PFSK-1 (cell line): ENCODE data around the gene GSK3B.

Experiments used
- FOXP2 ChIP-seq: optimal IDR thresholded peaks from 2 replicates; pipeline ENCODE3; 2011; ENCODE audit warnings: borderline replicate concordance, control low read depth, inconsistent platforms; ENCODE audit not compliant: insufficient read depth; ENCODE audit errors: extremely low read length, extremely low read depth
- POLR2AphosphoS5 ChIP-seq: IDR thresholded peaks from 2 replicates; pipeline ENCODE4 v1.6.1; 2012; ENCODE audit warnings: low read depth, mild to moderate bottlenecking, control low read depth, low read length, moderate library complexity
- SIN3A ChIP-seq: IDR thresholded peaks from 2 replicates; pipeline ENCODE4 v1.6.1; 2012; ENCODE audit warnings: mild to moderate bottlenecking, low read length, moderate library complexity, borderline replicate concordance; ENCODE audit not compliant: insufficient read depth
- TAF1 ChIP-seq: IDR thresholded peaks from 2 replicates; pipeline ENCODE4 v1.6.1; 2012; ENCODE audit warnings: low read length, control low read depth, borderline replicate concordance; ENCODE audit not compliant: insufficient read depth
- TF ChIP-seq, protein P1 (sequence below), 2 experiments: IDR thresholded peaks; 2 replicates each; pipeline versions ENCODE4 v1.6.1 to v1.8.0; 2011 to 2012; ENCODE audit warnings: low read depth in 2 of 2, low read length in 2 of 2, control low read depth in 1 of 2, inconsistent platforms in 1 of 2, mild to moderate bottlenecking in 1 of 2, moderate library complexity in 1 of 2; ENCODE audit not compliant: insufficient read depth in 1 of 2

The GSK3B gene

GRCh38 chr3:119782460-119782859, 311.8 kb downstream of the GSK3B start:
- TF ChIP-seq TAF1 (no peak), FOXP2 (no peak), SIN3A (no peak), POLR2AphosphoS5 (no peak)
- TF ChIP-seq, protein P1, sequence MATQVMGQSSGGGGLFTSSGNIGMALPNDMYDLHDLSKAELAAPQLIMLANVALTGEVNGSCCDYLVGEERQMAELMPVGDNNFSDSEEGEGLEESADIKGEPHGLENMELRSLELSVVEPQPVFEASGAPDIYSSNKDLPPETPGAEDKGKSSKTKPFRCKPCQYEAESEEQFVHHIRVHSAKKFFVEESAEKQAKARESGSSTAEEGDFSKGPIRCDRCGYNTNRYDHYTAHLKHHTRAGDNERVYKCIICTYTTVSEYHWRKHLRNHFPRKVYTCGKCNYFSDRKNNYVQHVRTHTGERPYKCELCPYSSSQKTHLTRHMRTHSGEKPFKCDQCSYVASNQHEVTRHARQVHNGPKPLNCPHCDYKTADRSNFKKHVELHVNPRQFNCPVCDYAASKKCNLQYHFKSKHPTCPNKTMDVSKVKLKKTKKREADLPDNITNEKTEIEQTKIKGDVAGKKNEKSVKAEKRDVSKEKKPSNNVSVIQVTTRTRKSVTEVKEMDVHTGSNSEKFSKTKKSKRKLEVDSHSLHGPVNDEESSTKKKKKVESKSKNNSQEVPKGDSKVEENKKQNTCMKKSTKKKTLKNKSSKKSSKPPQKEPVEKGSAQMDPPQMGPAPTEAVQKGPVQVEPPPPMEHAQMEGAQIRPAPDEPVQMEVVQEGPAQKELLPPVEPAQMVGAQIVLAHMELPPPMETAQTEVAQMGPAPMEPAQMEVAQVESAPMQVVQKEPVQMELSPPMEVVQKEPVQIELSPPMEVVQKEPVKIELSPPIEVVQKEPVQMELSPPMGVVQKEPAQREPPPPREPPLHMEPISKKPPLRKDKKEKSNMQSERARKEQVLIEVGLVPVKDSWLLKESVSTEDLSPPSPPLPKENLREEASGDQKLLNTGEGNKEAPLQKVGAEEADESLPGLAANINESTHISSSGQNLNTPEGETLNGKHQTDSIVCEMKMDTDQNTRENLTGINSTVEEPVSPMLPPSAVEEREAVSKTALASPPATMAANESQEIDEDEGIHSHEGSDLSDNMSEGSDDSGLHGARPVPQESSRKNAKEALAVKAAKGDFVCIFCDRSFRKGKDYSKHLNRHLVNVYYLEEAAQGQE (IDR thresholded peaks at IDR 0.05; ENCODE audit: insufficient read depth in 1 of 2, low read depth in 2 of 2, low read length in 2 of 2) = no peak

- TF ChIP-seq, protein P1 (IDR thresholded peaks at IDR 0.05; ENCODE audit: insufficient read depth in 1 of 2, low read depth in 2 of 2, low read length in 2 of 2) = no peak
- TF ChIP-seq POLR2AphosphoS5 = no peak
- TF ChIP-seq SIN3A = no peak
- TF ChIP-seq FOXP2 = no peak
- no peak for TF ChIP-seq TAF1
These were observed 312.7 kb downstream of the GSK3B start, which contains the start of gene NR1I2 for GRCh38 chr3:119781330-119782198. TSS of gene NR1I2 (plus strand) at chr3:119782101.

DNA sequence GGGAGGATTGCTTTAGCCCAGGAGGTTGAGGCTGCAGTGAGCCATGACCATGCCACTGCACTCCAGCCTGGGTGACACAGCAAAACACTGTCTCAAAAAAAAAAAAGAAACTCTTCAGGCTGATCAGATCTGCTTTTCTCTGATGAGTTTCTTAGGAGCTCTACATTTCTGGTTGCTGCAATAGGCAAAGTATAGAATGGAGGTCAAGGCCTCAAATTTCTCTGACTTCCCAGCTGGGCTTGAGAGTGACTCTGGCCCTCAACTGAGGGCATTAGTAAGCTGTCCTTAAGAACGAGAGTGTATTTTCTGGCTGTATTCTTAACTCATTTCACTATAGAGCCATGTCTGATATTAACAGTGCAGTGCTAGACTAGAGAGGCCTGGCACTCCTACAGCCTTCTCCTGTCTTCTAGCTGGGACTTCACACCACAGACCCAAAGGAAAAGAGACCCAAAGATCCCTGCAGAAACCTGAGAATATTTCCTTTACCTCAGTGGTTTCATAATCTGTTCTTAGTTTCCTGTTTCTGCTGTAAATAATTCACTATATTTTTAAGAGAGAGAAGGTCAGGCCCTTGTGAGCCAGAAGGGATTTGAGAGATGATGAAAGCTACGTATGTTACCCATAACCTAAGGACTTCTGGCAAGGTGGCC, 314.4 kb downstream of the GSK3B start:
- TF ChIP-seq POLR2AphosphoS5 (no peak), SIN3A (no peak), FOXP2 (no peak), TAF1 (no peak)
- TF ChIP-seq, protein P1 (IDR thresholded peaks at IDR 0.05; ENCODE audit: insufficient read depth in 1 of 2, low read depth in 2 of 2, low read length in 2 of 2) = no peak

- no peak for TF ChIP-seq SIN3A
- no peak for TF ChIP-seq FOXP2
- no peak for TF ChIP-seq POLR2AphosphoS5
- TF ChIP-seq TAF1 = no peak
- TF ChIP-seq, protein P1 (IDR thresholded peaks at IDR 0.05; ENCODE audit: insufficient read depth in 1 of 2, low read depth in 2 of 2, low read length in 2 of 2) = no peak
These were observed 315.4 kb downstream of the GSK3B start for GRCh38 chr3:119778811-119779210.
